Activated T-cell treated with anti-CD3 and anti-CD28 coated beads, Interleukin-2, amount 50 U/mL, for 24 hours (primary cell): ENCODE results near the gene RPH3AL.

Experiments used
- DNase-seq: peaks from one replicate; pipeline ENCODE4 v3.0.0-alpha.2; 2020
- H3K27ac Mint-ChIP-seq: 2 replicates; pipeline ENCODE4 v1.8.0; 2020; ENCODE audit warnings: mild to moderate bottlenecking, mixed read lengths
- H3K27me3 Mint-ChIP-seq: 2 replicates; pipeline ENCODE4 v1.8.0; 2020; ENCODE audit warnings: mixed read lengths
- H3K36me3 Mint-ChIP-seq: 2 replicates; pipeline ENCODE4 v1.8.0; 2020; ENCODE audit warnings: low read depth, mixed read lengths
- H3K4me1 Mint-ChIP-seq: 2 replicates; pipeline ENCODE4 v1.8.0; 2020; ENCODE audit warnings: low read depth, mixed read lengths
- H3K4me3 Mint-ChIP-seq: 2 replicates; pipeline ENCODE4 v1.8.0; 2020; ENCODE audit warnings: mild to moderate bottlenecking, moderate library complexity, mixed read lengths
- H3K9me3 Mint-ChIP-seq: 2 replicates; pipeline ENCODE4 v1.8.0; 2020; ENCODE audit warnings: mixed read lengths

The RPH3AL gene

DNA sequence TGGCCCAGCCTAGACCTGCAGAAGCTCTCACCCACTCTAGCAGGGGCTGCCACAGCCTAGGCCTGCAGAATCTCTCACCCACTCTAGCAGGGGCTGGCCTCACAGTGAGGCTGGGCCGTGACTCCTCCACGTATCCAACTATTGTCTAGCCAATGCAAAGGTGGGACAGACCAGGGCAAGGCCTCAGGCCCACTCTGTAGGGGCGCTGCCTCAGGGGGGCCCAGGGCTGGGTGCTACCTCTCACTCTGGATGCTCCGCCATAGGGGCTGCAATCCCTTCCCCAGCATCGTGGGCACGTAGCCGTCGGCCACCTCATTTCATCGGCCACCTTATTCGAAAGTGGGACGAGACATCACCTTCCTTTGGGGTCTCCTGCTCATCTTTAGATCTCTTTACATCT lies 51.7 kb downstream of the RPH3AL start:
- Mint-ChIP-seq H3K4me3 (no peak overlapping the region), H3K4me1 (no peaks in the 10 kb centered on the region), H3K27me3 (no peaks in the 10 kb centered on the region), H3K36me3 (no peaks in the 10 kb centered on the region), H3K27ac (no peak overlapping the region), H3K9me3 (no peaks in the 10 kb centered on the region)
- no peak for DNase-seq

DNA sequence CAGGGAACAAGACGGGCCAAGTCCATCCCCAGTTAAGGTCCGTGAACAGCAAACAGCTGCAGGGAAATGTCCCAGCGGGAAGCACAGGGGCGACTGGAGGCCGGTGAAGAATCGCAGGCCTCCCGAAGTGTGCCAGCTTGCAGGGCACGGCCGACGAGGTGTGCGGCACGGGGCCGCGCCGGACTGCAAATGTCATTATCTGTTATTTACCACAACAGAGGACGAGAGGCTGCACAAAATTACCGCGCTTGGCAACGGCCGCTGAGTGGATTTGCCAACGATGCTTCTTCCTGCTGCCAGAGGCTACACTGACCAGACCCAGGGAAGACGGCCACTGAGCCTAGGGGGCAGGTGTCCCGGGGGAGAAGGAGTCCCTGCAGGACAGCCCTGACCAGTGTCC lies 53.1 kb downstream of the RPH3AL start:
- no peak for DNase-seq
- no peaks in the 10 kb centered on the region for H3K27me3 Mint-ChIP-seq

DNA sequence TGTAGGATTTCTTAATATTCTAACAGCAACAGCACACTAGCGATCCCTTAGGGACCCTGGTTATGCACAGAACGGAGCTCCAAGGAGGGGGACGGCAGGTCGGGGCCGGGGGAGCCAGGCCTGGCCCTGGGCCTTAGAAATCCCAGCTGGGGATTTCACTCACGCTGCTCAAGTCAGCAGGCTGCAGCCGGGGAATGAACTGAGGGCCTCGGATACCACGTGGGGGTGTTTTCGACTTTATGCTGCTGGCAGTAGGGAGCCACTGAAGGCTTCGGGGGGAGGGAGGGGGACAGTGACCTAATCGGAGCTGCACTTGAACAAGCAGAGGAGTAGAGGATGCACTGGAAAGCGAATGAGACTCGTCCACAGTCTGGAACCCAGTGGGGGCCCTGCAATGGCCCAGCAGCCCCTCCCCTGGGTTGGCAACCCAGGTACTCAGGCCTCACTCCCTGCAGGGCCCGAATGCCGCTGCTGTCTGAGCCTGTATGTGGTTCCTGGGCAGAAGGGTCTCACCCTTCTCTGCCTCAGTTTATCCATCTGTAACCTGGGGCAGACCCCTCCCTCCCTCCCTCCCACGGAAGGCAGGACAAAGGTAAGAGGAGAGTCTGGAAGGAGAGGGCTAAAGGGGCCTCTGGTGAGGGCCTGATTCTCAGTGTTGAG lies 53.7 kb downstream of the RPH3AL start:
- Mint-ChIP-seq H3K4me1 (no peaks in the 10 kb centered on the region), H3K4me3 (no peak overlapping the region), H3K9me3 (no peaks in the 10 kb centered on the region), H3K27ac (no peak overlapping the region), H3K27me3 (peaks cover 5% of the 10 kb centered on the region), H3K36me3 (no peaks in the 10 kb centered on the region)
- no peak for DNase-seq

More for the DNA sequence above, 53.1 kb downstream of the RPH3AL start:
- Mint-ChIP-seq H3K4me3 (no peak overlapping the region), H3K27ac (no peak overlapping the region), H3K36me3 (no peaks in the 10 kb centered on the region), H3K4me1 (no peaks in the 10 kb centered on the region), H3K9me3 (no peaks in the 10 kb centered on the region)

DNA sequence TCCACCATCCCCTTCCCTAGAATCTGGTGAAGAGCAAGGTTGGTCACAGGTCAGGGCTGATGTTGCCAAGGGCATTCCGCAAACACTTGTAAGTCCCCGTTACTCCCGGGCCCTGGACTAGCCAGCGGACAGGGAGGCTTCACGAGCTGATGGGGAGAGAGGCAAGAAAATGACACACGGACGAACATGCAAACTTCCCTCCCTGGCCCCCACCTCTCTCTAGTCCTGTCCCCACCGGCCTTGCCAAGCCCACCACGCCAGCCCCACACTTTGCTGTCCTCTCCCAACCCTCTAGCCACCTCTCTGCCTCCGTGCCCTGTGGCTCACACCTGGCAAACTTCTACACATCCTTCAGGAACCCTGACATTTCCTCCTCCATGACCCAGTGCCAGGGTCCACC lies 54.8 kb downstream of the RPH3AL start:
- Mint-ChIP-seq H3K36me3 (no peaks in the 10 kb centered on the region), H3K9me3 (no peaks in the 10 kb centered on the region), H3K4me3 (no peak overlapping the region), H3K27me3 (peaks cover 11% of the 10 kb centered on the region), H3K27ac (no peak overlapping the region), H3K4me1 (peaks cover 6% of the 10 kb centered on the region)
- no peak for DNase-seq

DNA sequence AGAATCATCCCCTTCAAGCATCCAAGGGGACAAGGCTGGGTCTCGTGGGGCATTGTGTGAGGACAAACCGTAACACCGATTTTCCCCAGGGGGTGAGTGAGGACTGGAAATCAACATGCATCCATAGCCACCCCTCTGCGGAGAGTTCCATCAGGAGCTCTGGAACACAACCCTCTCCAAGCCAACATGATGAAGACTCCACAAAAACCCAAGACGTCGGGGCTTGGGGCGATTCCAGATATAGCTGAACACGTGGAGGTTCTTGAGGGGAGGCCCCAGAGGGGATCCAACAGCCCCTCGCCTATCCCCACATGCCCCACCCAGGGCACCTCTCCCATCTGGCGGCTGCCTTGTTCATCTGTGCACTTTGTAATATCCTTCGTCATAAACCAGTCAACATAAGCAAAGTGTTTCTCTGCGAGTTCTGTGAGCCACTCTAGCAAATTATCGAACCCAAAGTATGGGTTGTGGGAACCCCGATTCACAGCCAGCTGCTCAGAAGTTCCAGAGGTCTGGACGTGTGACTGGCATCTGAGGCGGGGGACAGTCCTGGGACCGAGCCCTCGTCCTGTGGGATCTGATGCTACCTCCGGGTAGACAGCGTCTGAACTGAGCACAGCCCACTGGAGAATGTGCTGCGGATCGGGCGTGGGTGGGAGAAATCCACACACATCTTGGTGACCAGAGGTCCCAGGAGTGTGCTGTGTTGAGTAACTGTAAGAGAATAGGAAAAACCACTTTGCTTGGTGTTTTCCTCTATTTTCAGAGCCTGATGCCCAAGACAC lies 55.5 kb downstream of the RPH3AL start:
- H3K9me3 Mint-ChIP-seq: no peaks in the 10 kb centered on the region
- H3K27ac Mint-ChIP-seq: no peak overlapping the region
- no peaks in the 10 kb centered on the region for H3K36me3 Mint-ChIP-seq
- no peak overlapping the region for H3K4me3 Mint-ChIP-seq
- peaks cover 11% of the 10 kb centered on the region for H3K27me3 Mint-ChIP-seq
- H3K4me1 Mint-ChIP-seq: peaks cover 6% of the 10 kb centered on the region
- no peak for DNase-seq

DNA sequence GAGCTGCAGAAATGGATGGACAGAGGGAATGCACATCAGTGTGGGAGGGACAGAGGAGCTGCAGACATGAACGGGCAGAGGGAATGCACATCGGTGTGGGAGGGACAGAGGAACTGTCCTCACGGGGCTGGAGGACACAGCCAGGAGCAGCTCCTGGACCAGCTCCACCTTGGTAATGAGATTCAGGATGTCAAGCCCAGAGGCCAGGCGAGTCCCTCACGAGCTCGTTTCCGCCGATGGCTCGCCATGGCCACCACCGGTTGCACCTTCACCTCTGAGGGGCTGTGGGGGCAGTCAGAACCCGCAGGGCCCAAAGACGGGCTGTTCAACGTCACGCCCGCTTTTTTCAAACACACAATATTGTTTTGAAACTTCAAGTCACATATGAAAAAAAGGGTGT lies 56.2 kb downstream of the RPH3AL start:
- no peak overlapping the region for H3K4me3 Mint-ChIP-seq
- H3K36me3 Mint-ChIP-seq: no peaks in the 10 kb centered on the region
- H3K27me3 Mint-ChIP-seq: peaks cover 11% of the 10 kb centered on the region
- DNase-seq: no peak
- H3K27ac Mint-ChIP-seq: no peak overlapping the region
- no peaks in the 10 kb centered on the region for H3K9me3 Mint-ChIP-seq
- H3K4me1 Mint-ChIP-seq: peaks cover 6% of the 10 kb centered on the region

DNA sequence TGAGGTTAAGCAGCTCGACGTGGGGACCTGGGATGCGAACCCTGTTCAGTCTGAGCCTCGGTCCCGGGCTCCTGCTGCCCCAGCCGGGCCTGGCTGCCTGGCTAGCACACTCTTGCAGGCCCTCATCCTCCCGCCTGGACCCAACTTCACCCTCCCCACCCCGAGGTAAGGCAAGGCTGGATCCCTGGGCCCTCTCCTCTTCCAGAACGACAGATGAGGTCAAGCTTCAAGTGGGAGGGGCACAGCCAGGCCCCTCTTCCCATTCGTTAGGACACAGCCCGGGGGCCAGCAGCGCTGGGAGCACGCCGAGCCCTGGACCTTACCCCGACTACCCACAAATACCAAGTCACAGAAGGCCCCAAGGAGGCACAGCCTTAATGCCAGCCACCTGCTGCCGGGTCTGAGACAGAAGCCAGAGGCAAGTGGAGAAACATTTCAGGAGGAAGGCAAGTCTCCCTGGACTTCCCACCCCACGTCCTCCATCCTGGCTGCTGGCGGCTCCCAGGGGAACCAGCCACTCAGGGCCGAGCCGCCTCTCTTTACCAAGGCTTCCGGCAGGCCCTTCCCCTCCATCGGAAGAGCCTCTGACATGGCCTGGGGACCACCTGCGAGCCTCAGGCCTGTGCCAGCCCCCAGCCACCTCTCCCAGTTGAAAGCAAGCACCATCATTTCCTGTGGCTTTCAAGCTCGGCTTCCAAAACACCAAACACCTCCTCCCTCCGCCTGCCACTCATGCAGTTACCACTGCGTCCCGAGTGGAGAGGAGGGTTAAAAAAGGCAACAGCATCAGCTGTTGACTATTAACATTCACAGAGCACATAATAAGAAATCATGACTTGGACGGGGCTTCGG lies 59.9 kb downstream of the RPH3AL start:
- Mint-ChIP-seq H3K27ac (no peak overlapping the region), H3K4me3 (no peak overlapping the region)

DNA sequence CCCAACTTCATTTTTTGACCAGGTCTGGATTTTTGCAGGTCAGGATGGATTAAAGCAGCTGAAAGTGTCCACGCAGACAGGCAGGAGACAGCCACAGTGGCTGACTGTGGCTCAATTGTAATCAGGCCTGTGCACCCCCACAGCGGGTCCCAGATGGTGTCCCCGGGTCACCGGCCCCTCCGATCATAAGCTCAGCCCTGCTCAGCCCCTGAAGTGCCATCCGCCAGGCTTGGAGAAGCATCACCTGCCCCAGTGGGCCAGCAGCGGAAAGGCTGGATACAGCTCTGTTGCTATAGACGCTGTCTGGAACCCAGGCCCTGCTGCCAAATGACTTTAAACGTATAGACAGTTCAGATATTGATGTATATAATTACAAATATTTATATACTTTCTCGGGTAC lies 60.6 kb downstream of the RPH3AL start:
- H3K4me3 Mint-ChIP-seq: no peak overlapping the region
- no peaks in the 10 kb centered on the region for H3K36me3 Mint-ChIP-seq
- H3K27ac Mint-ChIP-seq: no peak overlapping the region

More for the DNA sequence above, 59.9 kb downstream of the RPH3AL start:
- no peaks in the 10 kb centered on the region for H3K36me3 Mint-ChIP-seq
- peaks cover 6% of the 10 kb centered on the region for H3K4me1 Mint-ChIP-seq
- no peak for DNase-seq
- H3K9me3 Mint-ChIP-seq: no peaks in the 10 kb centered on the region
- H3K27me3 Mint-ChIP-seq: peaks cover 11% of the 10 kb centered on the region

DNA sequence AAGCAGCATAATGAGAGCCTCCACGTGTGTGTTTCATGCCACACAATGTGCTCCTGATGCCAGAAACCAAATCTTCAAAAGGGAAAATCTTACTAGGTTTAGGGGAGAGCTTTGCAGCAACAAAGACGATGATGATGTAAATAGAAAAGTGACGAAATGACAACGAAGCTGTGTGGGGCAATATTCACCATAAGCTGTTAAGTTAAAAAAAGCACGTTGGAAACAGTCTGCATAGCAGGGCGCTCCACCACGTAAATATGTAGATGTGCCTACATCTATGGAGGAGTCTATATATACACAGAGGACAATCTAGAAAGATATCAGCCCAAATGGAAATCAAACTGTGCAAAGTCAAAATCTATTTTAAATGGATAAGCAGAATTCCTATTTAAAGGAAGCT lies 61.0 kb downstream of the RPH3AL start:
- Mint-ChIP-seq H3K9me3 (no peaks in the 10 kb centered on the region), H3K27me3 (peaks cover 11% of the 10 kb centered on the region), H3K4me1 (peaks cover 6% of the 10 kb centered on the region), H3K27ac (no peak overlapping the region), H3K4me3 (no peak overlapping the region), H3K36me3 (no peaks in the 10 kb centered on the region)
- DNase-seq: no peak

More for the DNA sequence above, 60.6 kb downstream of the RPH3AL start:
- DNase-seq: no peak
- no peaks in the 10 kb centered on the region for H3K9me3 Mint-ChIP-seq
- peaks cover 11% of the 10 kb centered on the region for H3K27me3 Mint-ChIP-seq
- H3K4me1 Mint-ChIP-seq: peaks cover 6% of the 10 kb centered on the region

DNA sequence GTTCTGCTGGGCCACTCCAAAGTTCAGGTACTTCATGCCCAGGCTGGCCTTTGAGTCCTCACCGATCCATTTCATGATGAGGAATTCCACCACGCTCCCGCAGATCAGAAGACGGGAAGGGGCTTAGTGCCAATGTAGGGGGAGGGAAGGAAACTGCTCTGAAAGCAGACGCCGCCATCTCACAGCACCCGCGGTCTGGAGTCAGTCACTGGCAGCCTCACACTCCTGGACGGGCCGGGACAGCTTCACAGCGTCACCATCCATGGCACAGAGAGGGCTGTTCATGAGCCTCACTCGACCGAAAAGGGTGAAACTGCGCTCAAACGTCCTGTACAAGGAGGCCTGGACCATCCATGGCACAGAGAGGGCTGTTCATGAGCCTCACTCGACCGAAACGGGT lies 62.0 kb downstream of the RPH3AL start:
- H3K27ac Mint-ChIP-seq: no peak overlapping the region
- H3K36me3 Mint-ChIP-seq: no peaks in the 10 kb centered on the region
- peaks cover 11% of the 10 kb centered on the region for H3K27me3 Mint-ChIP-seq
- H3K4me1 Mint-ChIP-seq: peaks cover 6% of the 10 kb centered on the region
- no peaks in the 10 kb centered on the region for H3K9me3 Mint-ChIP-seq
- no peak for DNase-seq
- H3K4me3 Mint-ChIP-seq: no peak overlapping the region

DNA sequence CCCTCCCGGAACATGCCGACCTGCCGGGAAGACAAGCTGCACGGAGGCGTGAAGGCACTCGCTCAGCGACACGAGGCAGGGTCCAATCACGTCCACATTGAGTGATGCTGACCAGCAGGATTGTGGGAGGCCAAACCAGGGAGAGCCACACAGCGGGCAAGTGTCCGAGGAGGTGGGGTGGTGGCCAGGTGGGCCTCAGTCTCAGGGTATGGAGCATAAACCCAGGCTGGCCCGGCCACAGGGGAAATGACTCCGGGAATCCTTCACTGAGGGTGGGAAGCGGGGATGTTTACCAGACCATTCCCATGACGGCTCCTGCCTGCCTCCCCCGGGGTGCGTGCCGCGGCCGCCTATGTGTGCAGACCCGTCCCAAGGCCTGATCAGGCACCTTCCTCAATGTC lies 62.5 kb downstream of the RPH3AL start:
- H3K4me1 Mint-ChIP-seq: peaks cover 6% of the 10 kb centered on the region
- no peak for DNase-seq
- no peaks in the 10 kb centered on the region for H3K9me3 Mint-ChIP-seq
- no peak overlapping the region for H3K4me3 Mint-ChIP-seq
- H3K27ac Mint-ChIP-seq: no peak overlapping the region
- peaks cover 11% of the 10 kb centered on the region for H3K27me3 Mint-ChIP-seq
- H3K36me3 Mint-ChIP-seq: no peaks in the 10 kb centered on the region

DNA sequence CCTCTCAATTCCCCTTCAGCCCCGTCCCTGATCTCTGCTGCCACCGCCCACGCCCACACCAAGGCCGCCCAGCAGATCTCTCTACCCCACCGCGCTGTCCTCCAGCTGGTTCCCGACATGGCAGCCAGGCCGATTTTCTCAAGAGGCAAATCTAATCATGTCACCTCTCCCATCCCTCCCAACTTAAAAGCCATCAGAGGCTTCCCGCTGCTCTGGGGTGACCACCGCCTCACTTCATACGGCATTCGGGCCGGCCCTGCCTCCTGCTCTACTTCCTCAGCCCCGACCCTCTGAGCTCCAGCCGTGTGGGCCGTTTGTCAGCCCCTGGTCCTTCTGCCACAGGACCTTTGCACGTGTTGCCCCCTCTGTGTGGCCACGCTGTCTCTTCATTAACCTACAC lies 63.2 kb downstream of the RPH3AL start:
- no peak overlapping the region for H3K27ac Mint-ChIP-seq
- no peak overlapping the region for H3K4me3 Mint-ChIP-seq
- DNase-seq: no peak
- no peaks in the 10 kb centered on the region for H3K9me3 Mint-ChIP-seq
- H3K4me1 Mint-ChIP-seq: peaks cover 6% of the 10 kb centered on the region
- no peaks in the 10 kb centered on the region for H3K36me3 Mint-ChIP-seq
- H3K27me3 Mint-ChIP-seq: peaks cover 10% of the 10 kb centered on the region

DNA sequence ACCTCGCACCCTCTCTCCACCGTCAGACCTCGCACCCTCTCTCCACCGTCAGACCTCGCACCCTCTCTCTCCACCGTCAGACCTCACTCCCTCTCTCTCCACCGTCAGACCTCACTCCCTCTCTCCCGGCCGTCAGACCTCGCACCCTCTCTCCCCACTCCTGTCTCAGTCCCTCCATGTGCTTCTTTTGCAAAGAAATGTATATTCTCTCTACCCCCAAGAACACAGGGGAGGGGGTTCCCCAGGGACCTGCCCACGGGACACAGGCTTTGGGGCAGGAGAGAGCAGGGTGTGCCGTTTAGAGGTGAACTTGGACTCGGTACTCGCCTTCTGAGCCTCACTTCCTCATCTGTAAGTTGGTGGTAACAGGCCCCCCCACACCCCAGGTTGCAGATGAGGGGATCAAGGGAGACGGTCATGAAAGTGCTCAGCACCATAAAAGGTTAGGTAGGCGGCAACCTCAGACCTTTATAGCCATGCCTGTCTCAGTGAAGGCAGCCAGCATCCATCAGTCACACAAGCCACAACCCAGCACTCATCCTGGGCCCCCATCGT lies 63.7 kb downstream of the RPH3AL start:
- Mint-ChIP-seq H3K36me3 (no peaks in the 10 kb centered on the region), H3K4me3 (no peak overlapping the region), H3K27me3 (peaks cover 6% of the 10 kb centered on the region), H3K9me3 (no peaks in the 10 kb centered on the region), H3K4me1 (peaks cover 6% of the 10 kb centered on the region), H3K27ac (no peak overlapping the region)
- DNase-seq: no peak

DNA sequence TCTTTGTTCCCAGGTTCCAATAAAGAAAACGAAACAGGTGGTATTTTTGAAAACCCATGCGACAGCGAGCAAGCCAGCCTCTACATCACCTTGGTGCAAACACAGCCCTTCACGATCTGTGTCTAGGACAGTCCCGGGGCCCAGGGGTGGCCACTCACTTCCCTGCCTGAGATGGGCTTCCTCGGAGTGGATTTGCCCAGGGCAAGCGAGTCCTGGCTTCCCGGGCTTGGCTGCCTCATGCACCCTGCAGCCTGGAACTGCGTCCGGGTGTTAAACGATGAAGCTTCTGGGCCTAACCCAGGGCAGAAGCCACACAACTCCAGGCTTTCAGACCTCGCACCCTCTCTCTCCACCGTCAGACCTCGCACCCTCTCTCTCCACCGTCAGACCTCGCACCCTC lies 66.0 kb downstream of the RPH3AL start:
- no peaks in the 10 kb centered on the region for H3K36me3 Mint-ChIP-seq
- DNase-seq: no peak
- H3K27ac Mint-ChIP-seq: no peak overlapping the region

More for the DNA sequence above, 66.0 kb downstream of the RPH3AL start:
- no peaks in the 10 kb centered on the region for H3K4me1 Mint-ChIP-seq
- no peak overlapping the region for H3K4me3 Mint-ChIP-seq
- no peaks in the 10 kb centered on the region for H3K27me3 Mint-ChIP-seq
- H3K9me3 Mint-ChIP-seq: no peaks in the 10 kb centered on the region
